Prostate gland (tissue), 2 donors: ENCODE measurements around the gene MT3. TPM values are rescaled to one million over a fixed set of nuclear protein-coding genes. Genes with fewer than 3 reads are reported as not detected.
"Not testable (repeated sequence)": the region's sequence is repeated elsewhere in the genome, so short reads cannot be mapped to it uniquely, and the experiment has no call there.

Experiments used
- DNase-seq: peaks from one replicate; pipeline ENCODE4 v3.0.0-alpha.2; 2019; ENCODE audit warnings: low spot score
- H3K27ac ChIP-seq, 2 donors: fragments of 200-600 bp; sonication (generic); 2 replicates each; pipeline ENCODE4 v1.5.1; 2017 to 2019
- H3K27me3 ChIP-seq: fragments of 200-600 bp; sonication (generic); replicated peaks from 2 replicates; pipeline ENCODE4 v1.5.1; 2019; ENCODE audit not compliant: insufficient read depth
- H3K36me3 ChIP-seq, 2 donors: fragments of 200-600 bp; sonication (generic); 1 replicate in 1 of 2; 2 replicates in 1 of 2; pipeline versions ENCODE4 v1.5.1 to v1.8.1; 2017 to 2019
- H3K4me1 ChIP-seq: fragments of 200-600 bp; sonication (generic); replicated peaks from 2 replicates; pipeline ENCODE4 v1.5.1; 2019
- H3K4me3 ChIP-seq, 2 donors: fragments of 200-600 bp; sonication (generic); 2 replicates each; pipeline ENCODE4 v1.5.1; 2017 to 2019
- H3K9me3 ChIP-seq: fragments of 200-600 bp; sonication (generic); 2 replicates; pipeline ENCODE4 v1.5.1; 2017
- CTCF ChIP-seq, 4 experiments: fragments of 200-600 bp in 2 of 4; fragments of 450-650 bp in 2 of 4; sonication (generic) in 2 of 4; IDR thresholded peaks; 1 replicate in 3 of 4; 2 replicates in 1 of 4; pipeline ENCODE4 v1.5.1; 2016 to 2019; ENCODE audit warnings: antibody characterized with exemption in 4 of 4, mild to moderate bottlenecking in 2 of 4, moderate library complexity in 2 of 4
- POLR2A ChIP-seq: fragments of 450-650 bp; IDR thresholded peaks from one replicate; pipeline ENCODE4 v1.6.1; 2016; ENCODE audit warnings: antibody characterized with exemption, mild to moderate bottlenecking
- POLR2AphosphoS5 ChIP-seq: sonication (generic); formaldehyde crosslinking; IDR thresholded peaks from one replicate; pipeline ENCODE4 v1.6.1; 2017; ENCODE audit warnings: antibody characterized with exemption
- WGBS: methylation state at CpG from one replicate; pipeline ENCODE4 v1.1.5; 2018; 5-methylcytosine and 5-hydroxymethylcytosine counted together
- intact Hi-C: fragments of 100-400 bp; cut with DNase I; formaldehyde crosslinking; loops from one replicate; pipeline ENCODE4 v1.14.2; 2022
- total RNA-seq, 2 donors: library from RNA; depleted of rRNA; stranded (reverse); fragments of >200 nt; gene quantifications; one replicate each; pipeline ENCODE4 v1.1.0, GENCODE V29; 2016

MT3 gene
- total RNA-seq, 2 donors from 2014 or later, result 1.6 TPM; not detected in 1

- Histone ChIP-seq H3K27ac (no peak overlapping the region), H3K9me3 (no peaks in the 10 kb centered on the region), H3K4me1 (no peaks in the 10 kb centered on the region), H3K4me3 (no peak overlapping the region), H3K36me3 (no peaks in the 10 kb centered on the region), H3K27me3 (no peaks in the 10 kb centered on the region)
- intact Hi-C loops, result no loop called here
- DNase-seq, result peak; percentile 67
- TF ChIP-seq POLR2AphosphoS5 (peak; percentile 29), POLR2A (no peak), CTCF (IDR thresholded peaks at IDR 0.05) (peak; percentile 23 to 79 (median 72))
- WGBS, result 39% methylated on average over 8 of the region's 8 CpGs
These were observed 12.6 kb upstream of the MT3 start for GRCh38 chr16:56576585-56577299.

- no peaks in the 10 kb centered on the region for H3K9me3 ChIP-seq
- H3K36me3 ChIP-seq, result no peaks in the 10 kb centered on the region
- no peaks in the 10 kb centered on the region for H3K27me3 ChIP-seq
- intact Hi-C loops, result no loop called here
- no peak overlapping the region for H3K27ac ChIP-seq
- no peak overlapping the region for H3K4me3 ChIP-seq
- H3K4me1 ChIP-seq, result no peaks in the 10 kb centered on the region
- no peak for TF ChIP-seq POLR2AphosphoS5
- TF ChIP-seq POLR2A, result no peak
- no peak for TF ChIP-seq CTCF (IDR thresholded peaks at IDR 0.05)
- DNase-seq, result no peak
- WGBS, result 58% methylated on average over 4 of the region's 4 CpGs
These were observed 12.1 kb upstream of the MT3 start for GRCh38 chr16:56577300-56577625.

DNA sequence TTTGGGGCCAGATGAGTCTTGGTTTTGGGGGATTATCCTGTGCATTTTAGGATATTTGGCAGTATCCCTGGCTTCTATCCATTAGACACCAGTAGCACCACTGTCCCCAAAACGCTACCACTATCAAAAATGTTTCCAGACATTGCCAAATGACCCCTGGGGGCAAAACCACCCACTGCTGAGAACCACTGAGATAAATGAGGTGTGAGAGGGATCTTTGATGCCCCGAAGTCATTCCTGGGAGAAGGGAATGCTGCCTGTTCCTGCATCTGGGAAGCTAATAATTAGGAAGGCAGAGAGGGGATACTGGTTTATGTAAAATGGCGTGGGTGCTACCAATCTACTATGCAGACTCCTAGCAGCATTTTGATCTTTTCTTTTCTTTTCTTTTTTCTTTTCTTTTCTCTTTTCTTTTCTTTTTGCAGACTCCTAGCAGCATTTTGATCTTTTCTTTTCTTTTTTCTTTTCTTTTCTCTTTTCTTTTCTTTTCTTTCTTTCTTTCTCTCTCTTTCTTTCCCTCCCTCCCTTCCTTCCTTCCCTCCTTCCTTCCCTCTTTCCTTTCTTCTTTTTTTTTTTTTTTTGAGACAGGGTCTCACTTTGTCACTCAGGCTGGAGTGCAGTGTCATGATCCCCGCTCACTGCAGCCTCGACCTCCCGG, 8.8 kb upstream of the MT3 start:
- Histone ChIP-seq H3K27ac (no peak overlapping the region), H3K36me3 (no peaks in the 10 kb centered on the region), H3K27me3 (no peaks in the 10 kb centered on the region), H3K9me3 (no peaks in the 10 kb centered on the region), H3K4me1 (no peaks in the 10 kb centered on the region), H3K4me3 (no peak overlapping the region)
- no peak for DNase-seq
- WGBS, result 83% methylated on average over 6 of the region's 6 CpGs
- intact Hi-C loops, result no loop called here
- TF ChIP-seq CTCF (IDR thresholded peaks at IDR 0.05), result no peak
- no peak for TF ChIP-seq POLR2AphosphoS5
- TF ChIP-seq POLR2A, result no peak

DNA sequence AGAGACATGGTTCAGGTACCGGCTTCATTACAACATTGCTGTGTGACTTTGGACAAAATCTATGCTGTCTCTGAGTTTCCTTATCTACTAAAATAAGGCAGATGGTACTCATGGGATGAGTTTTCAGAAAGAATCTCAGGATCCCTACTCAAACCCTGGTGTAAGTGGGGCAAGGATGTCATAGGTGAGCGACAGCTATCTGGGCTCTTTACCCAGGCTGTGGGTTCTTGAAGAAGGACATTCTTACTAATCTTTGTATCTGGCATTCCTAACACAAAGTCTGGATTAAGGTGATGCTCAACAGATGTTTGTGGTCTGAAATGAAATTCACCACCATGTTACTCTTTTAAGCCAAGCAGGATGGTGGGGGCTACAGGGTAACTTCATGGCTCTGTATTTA, 6.4 kb upstream of the MT3 start:
- intact Hi-C loops, H3K9me3 ChIP-seq: not testable (repeated sequence)

GRCh38 chr16:56583351-56584168, 5.8 kb upstream of the MT3 start:
- Histone ChIP-seq H3K36me3 (no peaks in the 10 kb centered on the region), H3K4me1 (no peaks in the 10 kb centered on the region), H3K27me3 (no peaks in the 10 kb centered on the region), H3K27ac (no peak overlapping the region), H3K4me3 (no peak overlapping the region), H3K9me3 (no peaks in the 10 kb centered on the region)
- TF ChIP-seq POLR2A, result no peak
- no peak for TF ChIP-seq CTCF (IDR thresholded peaks at IDR 0.05)
- TF ChIP-seq POLR2AphosphoS5, result no peak
- WGBS, result 70% methylated on average over 11 of the region's 11 CpGs
- intact Hi-C loops, result no loop called here
- DNase-seq, result no peak

More for the DNA sequence above, 6.4 kb upstream of the MT3 start:
- not testable (repeated sequence) for H3K36me3 ChIP-seq, H3K4me3 ChIP-seq, H3K27me3 ChIP-seq, H3K4me1 ChIP-seq, DNase-seq, H3K27ac ChIP-seq
- WGBS, result 100% methylated on average over 2 of the region's 2 CpGs
